TTC549 (cell line): ENCODE results near the gene SSBP2.

Experiments used
- FAIRE-seq: peaks from 2 replicates; lab custom pipeline; 2012; peaks lifted over from hg19 to GRCh38; lab: Jason Lieb, UNC

Gene SSBP2

GRCh38 chr5:81766611-81767010 lies 15.7 kb upstream of the SSBP2 start:
- no peak for FAIRE-seq

- FAIRE-seq: no peak
These were observed 12.5 kb upstream of the SSBP2 start for GRCh38 chr5:81763294-81763928.

GRCh38 chr5:81762853-81763252 lies 12.0 kb upstream of the SSBP2 start:
- no peak for FAIRE-seq

GRCh38 chr5:81762401-81762800 lies 11.5 kb upstream of the SSBP2 start:
- no peak for FAIRE-seq

- no peak for FAIRE-seq
These were observed 11.1 kb upstream of the SSBP2 start for GRCh38 chr5:81761970-81762369.

GRCh38 chr5:81761270-81761669 lies 10.4 kb upstream of the SSBP2 start:
- FAIRE-seq: no peak

DNA sequence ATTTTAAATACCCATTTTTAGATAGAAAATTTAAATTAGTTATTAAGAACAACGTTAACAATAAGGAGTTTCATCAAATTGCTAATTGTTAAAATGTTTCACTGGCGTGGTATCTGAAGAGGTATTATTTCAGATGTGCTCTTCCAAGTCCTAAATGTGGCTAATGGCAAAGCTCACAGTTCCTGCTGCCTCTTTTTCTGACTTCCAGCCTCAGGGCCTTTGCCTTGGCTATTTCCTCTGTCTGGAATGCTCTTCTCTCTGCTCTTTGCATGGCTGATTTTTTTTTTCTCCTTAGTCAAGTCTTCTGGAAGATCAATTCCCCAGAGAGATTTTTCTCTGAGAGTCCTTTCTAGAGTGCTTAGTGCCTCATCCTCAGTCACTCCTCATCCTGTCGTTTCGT lies 9.6 kb upstream of the SSBP2 start:
- no peak for FAIRE-seq

DNA sequence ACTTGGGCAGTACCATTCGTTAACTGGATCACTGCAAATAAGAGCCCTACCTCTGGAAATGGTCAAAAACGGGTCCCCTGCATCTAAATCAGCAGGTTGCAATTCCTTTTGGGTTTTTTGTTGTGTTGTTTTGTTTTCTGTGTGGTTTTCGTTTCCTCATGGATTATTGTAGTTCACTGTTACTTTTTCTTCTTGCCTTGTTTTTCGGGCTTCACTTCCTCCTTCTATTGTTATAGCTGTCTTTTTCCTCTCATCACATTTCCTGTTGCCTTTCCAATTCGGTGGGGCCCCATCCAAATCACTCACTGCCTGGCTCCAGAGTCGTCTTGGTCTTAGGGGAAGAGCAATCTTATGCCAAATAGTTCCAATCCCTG lies 8.7 kb upstream of the SSBP2 start:
- FAIRE-seq: no peak

DNA sequence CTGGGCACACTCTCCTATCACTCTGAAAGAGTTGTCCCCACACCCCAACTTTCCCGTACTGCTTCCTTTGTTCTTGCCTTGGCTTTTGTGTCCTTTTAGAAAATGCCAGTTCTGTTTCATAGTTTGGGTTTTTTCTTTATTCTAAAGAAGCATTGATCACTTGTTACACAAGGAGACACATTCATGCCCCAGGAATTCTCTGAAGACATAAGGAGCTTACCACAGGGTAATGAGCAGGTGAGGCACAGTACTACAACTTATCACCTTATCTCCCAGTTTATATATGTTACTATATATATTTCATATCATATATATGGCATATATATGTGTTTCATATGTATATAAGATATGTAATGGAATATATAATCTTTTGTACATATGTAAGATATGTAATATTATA lies 6.5 kb upstream of the SSBP2 start:
- FAIRE-seq: no peak

DNA sequence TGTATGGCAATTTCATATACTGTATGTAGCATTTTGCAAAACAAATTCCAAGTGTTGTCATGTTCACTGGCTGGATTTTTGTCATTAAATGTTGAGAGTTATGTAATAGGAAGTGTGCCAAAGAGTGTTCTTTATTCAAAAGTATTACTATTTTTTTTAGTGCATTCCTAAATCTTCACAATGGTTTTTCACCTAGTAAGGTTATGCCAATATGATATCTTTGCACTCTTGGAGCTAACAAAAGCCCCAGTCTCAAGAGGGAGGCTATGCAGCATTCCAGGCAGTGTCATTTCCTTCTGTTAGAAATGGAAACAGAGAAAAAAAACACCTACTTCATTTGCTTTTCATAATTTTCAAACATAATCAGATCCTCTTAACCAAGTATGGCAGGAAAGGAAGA lies 5.1 kb upstream of the SSBP2 start:
- FAIRE-seq: no peak

DNA sequence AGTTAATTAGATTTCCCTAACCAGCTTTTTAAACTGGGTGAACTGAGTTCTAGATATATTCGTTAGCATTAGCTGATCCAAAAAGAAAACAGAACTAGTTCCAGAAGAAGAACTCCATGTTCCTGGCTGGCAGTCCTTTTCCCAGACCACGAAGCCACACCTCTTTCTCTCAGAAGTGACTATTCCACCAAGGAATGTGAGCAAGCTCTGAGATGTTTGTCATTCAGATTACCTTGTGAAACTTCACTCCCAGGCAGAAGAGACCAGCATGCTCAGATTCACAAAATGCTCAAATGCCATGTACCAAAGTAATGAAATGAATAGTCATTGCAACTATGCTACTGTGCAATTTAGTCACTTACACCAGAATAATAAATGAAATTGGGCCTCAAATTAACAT lies 4.4 kb upstream of the SSBP2 start:
- no peak for FAIRE-seq

DNA sequence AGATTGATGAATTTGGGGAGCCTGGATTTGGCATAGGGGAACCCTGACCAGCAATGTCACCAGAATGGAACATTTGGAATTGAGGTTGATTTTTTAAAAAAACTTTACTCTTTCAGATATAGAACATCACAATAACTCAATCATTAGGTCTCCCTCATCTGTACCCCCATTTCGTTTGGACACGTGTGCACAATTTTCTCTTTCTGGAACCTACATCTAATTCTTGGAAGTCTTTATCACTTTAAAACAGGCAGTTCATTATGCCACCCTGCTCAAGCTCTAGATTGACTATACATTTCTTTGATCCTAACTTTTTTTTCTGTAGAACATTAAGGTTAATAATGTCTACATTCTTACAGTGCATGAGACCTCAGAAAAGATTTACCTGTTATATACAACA lies 3.7 kb upstream of the SSBP2 start:
- no peak for FAIRE-seq

- no peak for FAIRE-seq
These were observed 2.5 kb upstream of the SSBP2 start for GRCh38 chr5:81753429-81753828.

DNA sequence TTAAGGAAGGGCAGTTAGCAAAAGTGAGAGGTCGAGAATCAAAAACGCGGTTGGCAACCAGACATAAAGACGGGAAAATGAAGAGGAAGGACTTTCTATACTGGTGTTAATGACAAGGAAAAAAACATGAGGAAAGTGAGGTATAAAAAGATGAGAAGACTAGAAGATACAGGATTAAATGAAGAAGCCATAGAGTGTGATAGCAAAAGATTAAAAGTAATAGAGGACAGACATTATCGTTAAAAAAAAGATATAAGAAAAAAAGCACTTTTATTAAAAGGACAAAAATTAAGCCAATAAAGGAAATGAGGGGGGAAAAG lies 1.7 kb upstream of the SSBP2 start:
- no peak for FAIRE-seq

DNA sequence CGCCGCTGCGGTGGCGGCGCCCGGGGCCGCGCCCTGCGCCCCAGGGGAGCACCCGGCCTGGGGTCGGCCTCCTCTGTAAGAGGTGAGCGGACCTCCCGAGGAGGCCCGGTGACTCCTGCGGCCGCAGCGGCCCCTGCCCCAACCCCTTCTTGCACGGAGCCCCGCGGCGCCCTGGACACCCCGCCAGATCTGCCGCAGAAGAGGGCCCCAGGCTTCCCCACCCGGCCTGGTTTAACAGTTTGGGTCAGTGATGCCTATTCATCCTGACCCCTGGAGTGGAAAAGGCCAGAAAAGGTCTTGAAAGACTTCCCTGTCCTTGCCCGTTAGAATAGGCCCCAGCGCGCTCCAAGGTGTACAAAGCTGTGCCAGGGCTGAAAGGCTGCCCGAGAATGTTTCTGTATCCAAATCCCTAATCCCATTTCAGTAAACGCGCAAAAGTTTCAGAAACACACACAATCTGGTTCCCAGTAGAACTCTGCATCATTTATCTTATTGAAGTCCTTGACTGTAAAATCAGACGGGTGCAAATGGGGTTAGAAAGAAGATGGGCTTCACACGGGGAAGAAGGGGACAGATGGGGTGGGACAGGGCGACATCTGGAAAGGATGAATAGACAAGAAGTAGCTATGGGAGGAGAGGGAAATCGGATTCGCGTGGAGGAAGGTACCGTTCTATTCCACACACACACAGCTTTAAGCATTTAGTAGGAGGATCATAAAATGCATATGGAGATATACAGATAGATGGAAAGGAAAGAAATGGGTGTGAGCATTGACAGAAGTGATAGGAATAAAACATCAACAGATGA lies 1.1 kb upstream of the SSBP2 start:
- FAIRE-seq: no peak

- FAIRE-seq: no peak
These were observed 439 bp downstream of the SSBP2 start for GRCh38 chr5:81750308-81751008.

DNA sequence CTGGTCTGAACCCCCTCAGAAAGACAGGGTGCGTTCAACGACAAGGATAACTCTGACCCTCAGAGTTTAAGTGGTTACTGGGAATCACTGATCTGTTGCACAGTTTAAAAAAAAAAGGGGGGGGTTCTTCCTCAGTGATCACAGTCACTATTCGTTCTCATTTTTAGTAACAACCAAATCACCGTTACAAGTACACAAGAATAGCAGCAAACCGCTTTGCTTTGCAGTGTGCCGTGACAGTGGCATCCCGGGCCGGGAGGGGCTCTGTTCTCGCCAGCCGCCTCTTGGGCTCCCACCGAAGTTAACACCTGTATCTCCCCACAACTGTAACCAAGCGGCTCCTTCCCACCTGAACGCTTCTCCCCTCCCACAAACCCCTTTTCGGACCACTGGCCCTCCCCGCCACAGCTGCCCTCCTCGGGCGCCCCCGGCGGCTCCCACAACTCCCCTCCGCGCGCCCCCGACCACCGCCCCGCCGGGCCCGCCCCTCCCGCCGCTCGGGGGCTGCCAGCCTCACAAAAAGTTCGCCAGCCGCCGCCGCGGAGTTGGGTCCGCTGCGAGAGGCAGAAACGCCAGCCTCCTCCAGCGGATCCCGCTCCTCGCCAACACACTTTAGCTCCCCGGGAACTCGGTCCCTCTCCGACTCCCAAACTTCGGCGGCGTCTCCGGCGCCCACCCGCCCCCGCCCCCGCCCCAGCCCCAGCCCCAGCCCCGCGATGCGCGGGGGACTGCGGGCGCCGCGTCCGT lies 1.2 kb downstream of the SSBP2 start:
- no peak for FAIRE-seq

DNA sequence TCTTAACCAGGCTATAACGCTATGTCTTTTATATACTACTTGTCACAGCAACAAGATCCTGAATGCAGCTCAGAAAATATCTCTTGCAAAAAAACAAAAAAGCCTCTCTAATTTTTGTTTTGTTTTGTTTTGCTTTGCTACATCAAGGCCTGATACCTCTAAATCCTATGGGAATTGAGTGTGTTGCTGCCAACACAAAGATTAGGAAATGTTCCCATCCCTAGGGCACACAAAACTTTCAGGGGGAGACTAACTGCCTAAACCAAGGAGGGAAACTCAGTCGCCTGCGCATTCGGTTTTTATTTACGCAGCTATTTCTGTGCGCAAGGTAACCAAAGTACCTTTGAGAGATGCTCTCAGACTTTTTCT lies 1.7 kb downstream of the SSBP2 start:
- no peak for FAIRE-seq

DNA sequence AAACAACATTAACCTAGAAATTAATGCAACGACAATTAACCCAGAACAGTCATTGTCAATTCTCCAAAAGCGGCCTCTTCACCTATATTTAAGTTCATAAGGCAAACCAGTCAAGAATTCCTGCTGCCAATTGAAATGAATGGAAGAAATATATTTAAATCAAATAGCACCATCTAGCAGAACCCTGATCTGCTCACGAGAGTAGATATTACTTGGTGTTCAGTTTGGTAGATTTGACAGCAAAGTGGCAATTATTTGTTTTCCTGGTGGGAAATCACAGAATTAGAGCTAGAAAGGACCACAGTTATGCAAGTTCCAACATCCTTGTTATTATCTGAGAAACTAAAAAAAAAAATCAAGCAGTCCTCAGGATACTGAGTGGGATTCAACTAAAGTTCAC lies 2.3 kb downstream of the SSBP2 start:
- no peak for FAIRE-seq

DNA sequence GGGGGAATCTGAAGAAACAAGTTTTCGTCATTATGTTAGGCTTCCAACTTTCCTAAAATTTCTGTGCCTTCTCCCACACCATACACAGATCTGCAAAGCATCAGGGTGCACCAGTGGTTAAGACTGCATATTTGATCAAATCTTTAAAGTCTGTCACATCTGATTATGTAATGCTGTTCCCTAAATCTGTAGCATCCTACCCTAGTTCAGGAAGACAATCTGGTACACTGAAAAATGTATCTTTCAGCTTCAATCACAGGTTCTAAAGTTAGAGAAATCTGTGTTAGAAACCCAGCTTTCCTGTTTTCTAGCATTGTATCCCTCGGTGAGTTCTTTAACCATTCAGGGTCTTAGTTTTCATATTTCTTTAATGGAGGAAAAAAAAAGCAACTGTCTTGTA lies 3.9 kb downstream of the SSBP2 start:
- no peak for FAIRE-seq

- FAIRE-seq: no peak
These were observed 10.1 kb downstream of the SSBP2 start for GRCh38 chr5:81740758-81741157.

GRCh38 chr5:81739291-81739690 lies 11.6 kb downstream of the SSBP2 start:
- FAIRE-seq: no peak

DNA sequence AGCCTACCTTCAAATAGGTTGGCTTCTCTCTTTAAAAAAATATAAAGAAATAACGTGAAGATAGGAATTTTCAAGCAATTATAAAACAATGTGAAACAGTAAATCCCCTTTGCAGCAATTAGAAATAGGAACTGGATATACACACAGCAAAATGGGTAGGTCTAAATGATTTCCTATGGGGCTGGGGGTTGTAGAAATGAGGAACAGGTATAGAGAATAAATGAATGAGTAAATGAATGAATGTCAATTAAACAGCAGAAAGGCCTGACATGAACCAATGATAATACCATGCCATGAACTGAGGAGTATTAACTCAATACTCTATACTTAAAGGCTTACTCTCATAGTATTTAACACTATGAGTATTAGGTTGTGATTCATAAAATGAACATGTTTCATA lies 21.6 kb downstream of the SSBP2 start:
- FAIRE-seq: no peak
